Measurements from ENCODE around the gene SHB. TPM values are rescaled to one million over a fixed set of nuclear protein-coding genes. Genes with fewer than 3 reads are reported as not detected.

Gene SHB
- total RNA-seq, 1 experiment from 2014 or later, result 12.2 TPM

DNA sequence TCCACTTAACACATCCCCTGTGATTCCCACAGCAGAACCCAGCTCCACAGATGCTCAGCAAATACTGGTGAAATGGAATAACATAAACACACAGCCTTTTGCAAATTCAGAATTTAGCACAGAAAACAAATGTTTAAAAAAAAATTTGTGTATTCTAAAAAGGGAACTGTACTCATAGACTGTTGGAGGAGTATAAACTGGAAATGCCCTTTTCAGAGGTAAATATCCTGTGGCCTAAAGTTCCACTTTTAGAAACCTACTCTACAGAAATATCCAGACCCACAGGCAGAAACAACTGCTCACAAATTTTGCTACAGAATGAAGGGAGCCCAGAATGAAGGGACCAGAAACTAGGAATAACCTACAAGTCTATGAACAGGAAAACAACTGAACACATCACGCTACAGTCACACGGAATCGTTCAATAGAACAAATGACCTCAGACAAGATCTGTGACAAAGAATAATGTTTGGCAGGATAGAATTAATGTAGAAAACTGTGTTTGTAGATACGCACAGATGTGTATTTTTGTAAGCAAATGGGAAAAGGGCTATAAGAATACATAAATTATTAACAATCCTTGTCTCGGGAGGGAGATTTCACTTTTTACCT is 78.5 kb downstream of the SHB start (continued):
- TF ChIP-seq, protein P1, sequence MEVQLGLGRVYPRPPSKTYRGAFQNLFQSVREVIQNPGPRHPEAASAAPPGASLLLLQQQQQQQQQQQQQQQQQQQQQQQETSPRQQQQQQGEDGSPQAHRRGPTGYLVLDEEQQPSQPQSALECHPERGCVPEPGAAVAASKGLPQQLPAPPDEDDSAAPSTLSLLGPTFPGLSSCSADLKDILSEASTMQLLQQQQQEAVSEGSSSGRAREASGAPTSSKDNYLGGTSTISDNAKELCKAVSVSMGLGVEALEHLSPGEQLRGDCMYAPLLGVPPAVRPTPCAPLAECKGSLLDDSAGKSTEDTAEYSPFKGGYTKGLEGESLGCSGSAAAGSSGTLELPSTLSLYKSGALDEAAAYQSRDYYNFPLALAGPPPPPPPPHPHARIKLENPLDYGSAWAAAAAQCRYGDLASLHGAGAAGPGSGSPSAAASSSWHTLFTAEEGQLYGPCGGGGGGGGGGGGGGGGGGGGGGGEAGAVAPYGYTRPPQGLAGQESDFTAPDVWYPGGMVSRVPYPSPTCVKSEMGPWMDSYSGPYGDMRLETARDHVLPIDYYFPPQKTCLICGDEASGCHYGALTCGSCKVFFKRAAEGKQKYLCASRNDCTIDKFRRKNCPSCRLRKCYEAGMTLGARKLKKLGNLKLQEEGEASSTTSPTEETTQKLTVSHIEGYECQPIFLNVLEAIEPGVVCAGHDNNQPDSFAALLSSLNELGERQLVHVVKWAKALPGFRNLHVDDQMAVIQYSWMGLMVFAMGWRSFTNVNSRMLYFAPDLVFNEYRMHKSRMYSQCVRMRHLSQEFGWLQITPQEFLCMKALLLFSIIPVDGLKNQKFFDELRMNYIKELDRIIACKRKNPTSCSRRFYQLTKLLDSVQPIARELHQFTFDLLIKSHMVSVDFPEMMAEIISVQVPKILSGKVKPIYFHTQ (CRISPR knock-in tag; IDR thresholded peaks at IDR 0.05), result no peak
- no peak for TF ChIP-seq MYBL2 (CRISPR knock-in tag; IDR thresholded peaks at IDR 0.05)
- TF ChIP-seq FOXJ3 (CRISPR knock-in tag; IDR thresholded peaks at IDR 0.05; ENCODE audit: borderline replicate concordance), result no peak
- TF ChIP-seq, protein P2, sequence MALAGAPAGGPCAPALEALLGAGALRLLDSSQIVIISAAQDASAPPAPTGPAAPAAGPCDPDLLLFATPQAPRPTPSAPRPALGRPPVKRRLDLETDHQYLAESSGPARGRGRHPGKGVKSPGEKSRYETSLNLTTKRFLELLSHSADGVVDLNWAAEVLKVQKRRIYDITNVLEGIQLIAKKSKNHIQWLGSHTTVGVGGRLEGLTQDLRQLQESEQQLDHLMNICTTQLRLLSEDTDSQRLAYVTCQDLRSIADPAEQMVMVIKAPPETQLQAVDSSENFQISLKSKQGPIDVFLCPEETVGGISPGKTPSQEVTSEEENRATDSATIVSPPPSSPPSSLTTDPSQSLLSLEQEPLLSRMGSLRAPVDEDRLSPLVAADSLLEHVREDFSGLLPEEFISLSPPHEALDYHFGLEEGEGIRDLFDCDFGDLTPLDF (CRISPR knock-in tag; IDR thresholded peaks at IDR 0.05), result no peak
- TF ChIP-seq, protein P3, sequence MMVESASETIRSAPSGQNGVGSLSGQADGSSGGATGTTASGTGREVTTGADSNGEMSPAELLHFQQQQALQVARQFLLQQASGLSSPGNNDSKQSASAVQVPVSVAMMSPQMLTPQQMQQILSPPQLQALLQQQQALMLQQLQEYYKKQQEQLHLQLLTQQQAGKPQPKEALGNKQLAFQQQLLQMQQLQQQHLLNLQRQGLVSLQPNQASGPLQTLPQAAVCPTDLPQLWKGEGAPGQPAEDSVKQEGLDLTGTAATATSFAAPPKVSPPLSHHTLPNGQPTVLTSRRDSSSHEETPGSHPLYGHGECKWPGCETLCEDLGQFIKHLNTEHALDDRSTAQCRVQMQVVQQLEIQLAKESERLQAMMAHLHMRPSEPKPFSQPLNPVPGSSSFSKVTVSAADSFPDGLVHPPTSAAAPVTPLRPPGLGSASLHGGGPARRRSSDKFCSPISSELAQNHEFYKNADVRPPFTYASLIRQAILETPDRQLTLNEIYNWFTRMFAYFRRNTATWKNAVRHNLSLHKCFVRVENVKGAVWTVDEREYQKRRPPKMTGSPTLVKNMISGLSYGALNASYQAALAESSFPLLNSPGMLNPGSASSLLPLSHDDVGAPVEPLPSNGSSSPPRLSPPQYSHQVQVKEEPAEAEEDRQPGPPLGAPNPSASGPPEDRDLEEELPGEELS (CRISPR knock-in tag; IDR thresholded peaks at IDR 0.05), result no peak
- no peak for TF ChIP-seq ZNF138 (CRISPR knock-in tag; conservative IDR thresholded peaks at IDR 0.05)
- TF ChIP-seq, protein P4, sequence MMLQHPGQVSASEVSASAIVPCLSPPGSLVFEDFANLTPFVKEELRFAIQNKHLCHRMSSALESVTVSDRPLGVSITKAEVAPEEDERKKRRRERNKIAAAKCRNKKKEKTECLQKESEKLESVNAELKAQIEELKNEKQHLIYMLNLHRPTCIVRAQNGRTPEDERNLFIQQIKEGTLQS (CRISPR knock-in tag; conservative IDR thresholded peaks at IDR 0.05), result no peak
- TF ChIP-seq, protein P5, sequence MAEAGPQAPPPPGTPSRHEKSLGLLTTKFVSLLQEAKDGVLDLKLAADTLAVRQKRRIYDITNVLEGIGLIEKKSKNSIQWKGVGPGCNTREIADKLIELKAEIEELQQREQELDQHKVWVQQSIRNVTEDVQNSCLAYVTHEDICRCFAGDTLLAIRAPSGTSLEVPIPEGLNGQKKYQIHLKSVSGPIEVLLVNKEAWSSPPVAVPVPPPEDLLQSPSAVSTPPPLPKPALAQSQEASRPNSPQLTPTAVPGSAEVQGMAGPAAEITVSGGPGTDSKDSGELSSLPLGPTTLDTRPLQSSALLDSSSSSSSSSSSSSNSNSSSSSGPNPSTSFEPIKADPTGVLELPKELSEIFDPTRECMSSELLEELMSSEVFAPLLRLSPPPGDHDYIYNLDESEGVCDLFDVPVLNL (CRISPR knock-in tag; IDR thresholded peaks at IDR 0.05; ENCODE audit: borderline replicate concordance, low read depth), result no peak
- TF ChIP-seq GTF2I (CRISPR knock-in tag; conservative IDR thresholded peaks at IDR 0.05), result no peak
- no peak for TF ChIP-seq ZNF121 (CRISPR knock-in tag; IDR thresholded peaks at IDR 0.05)
- TF ChIP-seq OVOL2 (CRISPR knock-in tag; IDR thresholded peaks at IDR 0.05; ENCODE audit: borderline replicate concordance), result no peak
- TF ChIP-seq, protein P6, sequence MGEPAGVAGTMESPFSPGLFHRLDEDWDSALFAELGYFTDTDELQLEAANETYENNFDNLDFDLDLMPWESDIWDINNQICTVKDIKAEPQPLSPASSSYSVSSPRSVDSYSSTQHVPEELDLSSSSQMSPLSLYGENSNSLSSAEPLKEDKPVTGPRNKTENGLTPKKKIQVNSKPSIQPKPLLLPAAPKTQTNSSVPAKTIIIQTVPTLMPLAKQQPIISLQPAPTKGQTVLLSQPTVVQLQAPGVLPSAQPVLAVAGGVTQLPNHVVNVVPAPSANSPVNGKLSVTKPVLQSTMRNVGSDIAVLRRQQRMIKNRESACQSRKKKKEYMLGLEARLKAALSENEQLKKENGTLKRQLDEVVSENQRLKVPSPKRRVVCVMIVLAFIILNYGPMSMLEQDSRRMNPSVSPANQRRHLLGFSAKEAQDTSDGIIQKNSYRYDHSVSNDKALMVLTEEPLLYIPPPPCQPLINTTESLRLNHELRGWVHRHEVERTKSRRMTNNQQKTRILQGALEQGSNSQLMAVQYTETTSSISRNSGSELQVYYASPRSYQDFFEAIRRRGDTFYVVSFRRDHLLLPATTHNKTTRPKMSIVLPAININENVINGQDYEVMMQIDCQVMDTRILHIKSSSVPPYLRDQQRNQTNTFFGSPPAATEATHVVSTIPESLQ (CRISPR knock-in tag; IDR thresholded peaks at IDR 0.05), result no peak
- TF ChIP-seq SMAD3 (CRISPR knock-in tag; IDR thresholded peaks at IDR 0.05; ENCODE audit: borderline replicate concordance), result no peak
- no peak for TF ChIP-seq TEAD4 (CRISPR knock-in tag; IDR thresholded peaks at IDR 0.05)
- TF ChIP-seq ATF1 (CRISPR knock-in tag; IDR thresholded peaks at IDR 0.05), result no peak

DNA sequence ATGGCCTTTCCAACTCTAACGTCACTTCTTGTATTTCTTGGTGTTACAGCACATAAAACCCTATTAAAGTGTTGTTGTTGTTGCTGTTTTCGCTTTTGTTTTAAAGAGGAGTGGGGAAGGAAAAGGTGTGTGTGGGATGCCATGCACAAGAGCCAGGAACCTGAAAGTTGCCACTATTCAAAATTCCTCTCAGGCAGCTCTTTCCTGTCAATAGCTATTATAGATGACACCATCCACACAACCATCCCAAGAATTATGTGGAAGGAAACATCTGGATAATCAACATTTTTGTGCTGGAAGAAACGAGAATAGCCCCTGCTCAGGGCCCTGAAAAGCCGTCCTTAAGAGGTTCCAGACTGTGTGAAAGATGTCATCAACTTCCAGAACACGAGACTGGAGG is 79.3 kb downstream of the SHB start:
- ATAC-seq, result no peak
- TF ChIP-seq ZNF317 (CRISPR knock-in tag; IDR thresholded peaks at IDR 0.05; ENCODE audit: borderline replicate concordance, low read depth), result no peak
- no peak for TF ChIP-seq PRRX2 (CRISPR knock-in tag; IDR thresholded peaks at IDR 0.05)
- TF ChIP-seq, protein P7, sequence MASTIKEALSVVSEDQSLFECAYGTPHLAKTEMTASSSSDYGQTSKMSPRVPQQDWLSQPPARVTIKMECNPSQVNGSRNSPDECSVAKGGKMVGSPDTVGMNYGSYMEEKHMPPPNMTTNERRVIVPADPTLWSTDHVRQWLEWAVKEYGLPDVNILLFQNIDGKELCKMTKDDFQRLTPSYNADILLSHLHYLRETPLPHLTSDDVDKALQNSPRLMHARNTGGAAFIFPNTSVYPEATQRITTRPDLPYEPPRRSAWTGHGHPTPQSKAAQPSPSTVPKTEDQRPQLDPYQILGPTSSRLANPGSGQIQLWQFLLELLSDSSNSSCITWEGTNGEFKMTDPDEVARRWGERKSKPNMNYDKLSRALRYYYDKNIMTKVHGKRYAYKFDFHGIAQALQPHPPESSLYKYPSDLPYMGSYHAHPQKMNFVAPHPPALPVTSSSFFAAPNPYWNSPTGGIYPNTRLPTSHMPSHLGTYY (CRISPR knock-in tag; IDR thresholded peaks at IDR 0.05), result no peak
- no peak for TF ChIP-seq ZNF232 (CRISPR knock-in tag; IDR thresholded peaks at IDR 0.05)
- TF ChIP-seq JAZF1 (CRISPR knock-in tag; IDR thresholded peaks at IDR 0.05), result no peak
- TF ChIP-seq, protein P8, sequence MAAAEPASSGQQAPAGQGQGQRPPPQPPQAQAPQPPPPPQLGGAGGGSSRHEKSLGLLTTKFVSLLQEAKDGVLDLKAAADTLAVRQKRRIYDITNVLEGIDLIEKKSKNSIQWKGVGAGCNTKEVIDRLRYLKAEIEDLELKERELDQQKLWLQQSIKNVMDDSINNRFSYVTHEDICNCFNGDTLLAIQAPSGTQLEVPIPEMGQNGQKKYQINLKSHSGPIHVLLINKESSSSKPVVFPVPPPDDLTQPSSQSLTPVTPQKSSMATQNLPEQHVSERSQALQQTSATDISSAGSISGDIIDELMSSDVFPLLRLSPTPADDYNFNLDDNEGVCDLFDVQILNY (CRISPR knock-in tag; IDR thresholded peaks at IDR 0.05), result no peak
- no peak for TF ChIP-seq SOX15 (CRISPR knock-in tag; IDR thresholded peaks at IDR 0.05)
- TF ChIP-seq, protein P9, sequence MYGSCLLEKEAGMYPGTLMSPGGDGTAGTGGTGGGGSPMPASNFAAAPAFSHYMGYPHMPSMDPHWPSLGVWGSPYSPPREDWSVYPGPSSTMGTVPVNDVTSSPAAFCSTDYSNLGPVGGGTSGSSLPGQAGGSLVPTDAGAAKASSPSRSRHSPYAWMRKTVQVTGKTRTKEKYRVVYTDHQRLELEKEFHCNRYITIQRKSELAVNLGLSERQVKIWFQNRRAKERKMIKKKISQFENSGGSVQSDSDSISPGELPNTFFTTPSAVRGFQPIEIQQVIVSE (CRISPR knock-in tag; IDR thresholded peaks at IDR 0.05; ENCODE audit: borderline replicate concordance), result no peak
- no peak for TF ChIP-seq TCF7 (CRISPR knock-in tag; IDR thresholded peaks at IDR 0.05; ENCODE audit: low read depth)
- no peak for TF ChIP-seq GABPB1 (CRISPR knock-in tag; IDR thresholded peaks at IDR 0.05)
- H3K4me1 Mint-ChIP-seq, result 0 out of 2 replicates have a peak, but pooled peaks cover 4% of the 10 kb centered on the region
- DNase-seq (ENCODE audit: low spot score), result no peak
- no peak overlapping the region for H3K4me3 Mint-ChIP-seq
- H3K27me3 Mint-ChIP-seq (ENCODE audit: low read depth), result no peaks in the 10 kb centered on the region
- no peaks in the 10 kb centered on the region for H3K36me3 Mint-ChIP-seq
- H3K27ac Mint-ChIP-seq, result no peak overlapping the region
- ChIA-PET POLR2A (no interaction called here), CTCF (no interaction called here)
- no peaks in the 10 kb centered on the region for H3K9me3 Mint-ChIP-seq

Measured in WTC11 (cell line).